ENCODE measurements around the gene HECTD1. TPM values are rescaled to one million over a fixed set of nuclear protein-coding genes. Genes with fewer than 3 reads are reported as not detected.
"Not testable (repeated sequence)": the region's sequence is repeated elsewhere in the genome, so short reads cannot be mapped to it uniquely, and the experiment has no call there.

Gene HECTD1
- total RNA-seq, 1 experiment from 2014 or later, result 87.4 TPM

DNA sequence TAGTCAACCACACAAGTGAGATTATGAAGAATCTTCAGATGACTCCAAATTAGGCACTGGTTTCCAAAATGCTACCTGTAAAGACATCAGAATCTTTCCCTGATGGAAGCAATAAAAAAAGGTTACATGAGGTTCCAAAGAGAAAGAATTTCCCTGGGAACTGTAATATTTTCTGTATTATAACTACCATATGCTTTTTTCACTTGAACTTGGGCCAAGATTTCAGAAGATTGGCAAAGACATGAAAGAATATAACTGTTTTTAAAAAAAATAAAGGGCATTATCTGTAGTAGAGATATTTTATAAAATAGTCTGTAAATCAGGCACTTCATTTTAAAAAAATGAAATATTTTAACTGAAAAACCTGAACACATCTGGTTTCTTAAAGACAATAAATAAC lies 12.9 kb downstream of the HECTD1 start:
- DNase-seq (ENCODE audit: low spot score), result no peak

DNA sequence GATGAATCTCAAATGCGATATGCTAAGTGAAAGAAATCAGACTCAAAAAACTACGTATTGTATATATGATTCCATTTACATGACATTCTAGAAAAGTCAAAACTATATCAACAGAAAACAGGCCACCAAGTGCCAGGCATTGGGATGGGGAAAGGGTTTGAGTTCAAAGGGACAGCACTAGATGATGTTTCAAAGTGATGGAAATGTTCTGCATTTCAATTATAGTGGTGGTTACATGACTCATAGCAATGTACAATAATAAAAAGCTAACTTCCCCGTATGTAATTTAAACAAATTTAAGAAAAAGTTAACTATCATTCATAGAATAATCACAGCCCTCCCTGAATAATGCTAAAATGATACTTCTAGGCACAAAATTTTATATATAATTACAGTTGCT lies 13.5 kb downstream of the HECTD1 start:
- DNase-seq (ENCODE audit: low spot score), result no peak

DNA sequence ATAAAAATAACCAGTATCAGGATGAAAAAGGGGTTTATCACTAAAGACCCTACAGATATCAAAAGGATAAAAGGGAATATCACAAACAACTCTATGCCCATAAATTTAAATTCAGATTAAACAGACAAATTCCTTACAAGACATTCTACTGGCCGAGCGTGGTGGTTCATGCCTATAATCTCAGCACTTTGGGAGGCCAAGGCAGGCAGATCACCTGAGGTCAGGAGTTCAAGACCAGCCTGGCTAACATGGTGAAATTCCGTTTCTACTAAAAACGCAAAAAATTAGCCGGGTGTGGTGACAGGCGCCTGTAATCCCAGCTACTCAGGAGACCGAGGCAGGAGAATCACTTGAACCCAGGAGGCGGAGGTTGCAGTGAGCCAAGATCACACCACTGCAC lies 15.0 kb downstream of the HECTD1 start:
- not testable (repeated sequence) for DNase-seq (ENCODE audit: low spot score)

DNA sequence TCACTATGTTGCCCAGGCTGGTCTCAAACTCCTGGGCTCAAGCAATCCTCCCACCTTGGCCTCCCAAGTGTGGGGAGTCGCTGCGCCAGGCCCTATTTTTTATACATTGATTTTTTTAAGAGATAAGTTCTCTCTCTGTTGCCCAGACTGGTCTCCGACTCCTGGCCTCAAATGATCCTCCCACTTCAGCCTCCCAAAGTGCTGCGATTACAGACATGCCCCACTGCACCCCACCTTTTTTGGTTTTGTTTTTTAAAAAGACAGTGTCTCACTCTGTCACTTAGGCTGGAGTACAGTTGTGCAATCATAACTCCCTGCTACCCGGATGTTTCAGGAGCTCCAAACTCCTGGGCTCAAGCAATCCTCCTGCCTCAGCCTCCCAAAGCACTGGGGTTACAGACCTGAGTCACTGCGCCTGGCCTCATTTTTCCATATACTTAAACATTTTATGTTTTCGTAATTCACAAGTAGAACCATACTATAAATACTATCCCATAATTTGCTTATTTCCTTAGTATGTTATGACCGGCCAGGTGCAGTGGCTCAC lies 16.8 kb downstream of the HECTD1 start:
- DNase-seq (ENCODE audit: low spot score), result no peak

DNA sequence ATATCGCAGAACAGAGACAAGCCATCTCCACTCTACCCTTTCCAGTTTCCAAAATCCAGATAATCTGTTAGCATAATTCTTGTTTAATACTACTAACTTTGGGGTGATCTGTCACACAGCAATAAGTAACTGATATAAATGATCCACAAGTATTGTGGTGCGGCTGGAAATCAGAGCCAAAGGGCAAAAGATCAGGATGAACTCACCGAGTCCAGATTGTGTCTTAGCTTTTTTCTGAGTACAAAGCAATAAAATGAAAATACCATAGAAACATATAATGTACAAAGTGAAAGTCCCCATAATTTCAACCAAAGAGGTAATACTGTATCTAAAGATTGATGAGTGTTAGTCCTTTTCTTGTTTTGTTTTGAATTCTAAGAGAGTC lies 17.4 kb downstream of the HECTD1 start:
- no peak for DNase-seq (ENCODE audit: low spot score)

DNA sequence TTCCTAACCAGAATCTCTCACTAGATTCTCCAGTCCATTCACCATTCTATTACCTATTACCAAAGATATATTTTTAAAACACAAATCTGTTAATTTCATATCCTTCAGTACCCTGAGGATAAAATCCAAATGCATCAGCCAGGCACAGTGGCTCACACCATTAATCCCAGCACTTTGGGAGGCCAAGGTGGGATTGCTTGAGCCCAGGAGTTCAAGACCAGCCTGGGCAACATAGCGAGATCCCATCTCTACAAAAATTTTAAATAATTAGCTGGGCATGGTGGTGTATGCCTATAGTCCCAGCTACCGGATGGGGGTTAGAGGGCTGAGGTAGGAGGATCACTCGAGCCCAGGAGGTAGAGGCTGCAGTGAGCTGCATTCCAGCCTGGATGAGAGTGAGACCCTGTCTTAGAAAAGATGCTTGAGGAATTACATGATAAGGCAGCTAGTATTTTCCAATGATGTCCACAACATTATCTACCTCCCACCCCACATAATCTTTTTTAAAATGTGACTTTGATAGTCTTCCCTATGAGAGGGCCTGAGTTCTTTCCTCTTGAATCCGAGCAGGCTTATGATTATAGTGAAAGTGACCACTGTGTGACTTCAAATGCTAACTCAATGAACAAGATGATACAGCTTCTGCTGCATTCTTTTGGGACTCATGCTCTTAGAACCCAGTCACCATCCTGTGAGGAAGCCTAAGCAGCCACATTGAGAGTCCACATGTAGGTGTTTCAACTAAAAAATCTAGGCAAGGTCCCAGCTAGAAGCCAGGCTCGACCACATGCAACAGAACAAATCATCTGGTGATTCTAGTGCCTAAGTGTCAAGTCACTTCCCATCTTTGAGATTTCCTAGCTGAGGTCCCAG lies 18.0 kb downstream of the HECTD1 start:
- no peak for DNase-seq (ENCODE audit: low spot score)

DNA sequence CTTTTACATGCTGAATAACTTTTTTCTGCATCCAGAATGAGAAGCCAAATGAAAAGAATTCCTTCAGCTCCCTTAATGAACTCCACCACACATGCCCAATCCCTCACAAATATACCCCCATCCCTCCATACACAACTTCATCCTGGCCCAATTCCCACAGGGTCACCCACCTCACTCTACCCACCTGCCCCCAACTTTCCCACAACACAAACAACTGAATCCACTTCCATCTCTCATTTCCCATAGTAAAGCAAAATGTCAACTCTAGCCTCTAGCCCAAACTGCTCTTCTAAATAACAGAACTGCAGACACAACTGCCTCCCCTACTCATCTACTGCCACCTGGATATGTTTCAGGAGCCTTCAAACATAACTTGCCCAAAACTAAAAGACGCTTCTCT lies 18.8 kb downstream of the HECTD1 start:
- no peak for DNase-seq (ENCODE audit: low spot score)

DNA sequence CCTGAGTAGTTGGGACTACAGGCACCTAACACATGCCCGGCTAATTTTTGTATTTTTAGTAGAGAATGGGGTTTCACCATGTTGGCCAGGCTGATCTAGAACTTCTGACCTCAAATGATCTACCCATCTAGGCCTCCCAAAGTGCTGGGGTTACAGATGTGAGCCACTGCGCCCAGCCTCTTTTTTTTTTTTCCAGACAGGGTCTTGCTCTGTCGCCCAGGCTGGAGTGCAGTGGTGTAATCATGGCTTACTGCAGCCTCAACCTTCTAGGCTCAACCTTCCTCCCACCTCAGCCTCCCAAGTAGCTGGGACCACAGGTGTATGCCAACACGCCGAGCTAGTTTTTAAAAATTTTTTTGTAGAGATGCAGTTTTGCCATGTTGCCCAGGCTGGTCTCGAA lies 25.6 kb downstream of the HECTD1 start:
- not testable (repeated sequence) for DNase-seq (ENCODE audit: low spot score)

DNA sequence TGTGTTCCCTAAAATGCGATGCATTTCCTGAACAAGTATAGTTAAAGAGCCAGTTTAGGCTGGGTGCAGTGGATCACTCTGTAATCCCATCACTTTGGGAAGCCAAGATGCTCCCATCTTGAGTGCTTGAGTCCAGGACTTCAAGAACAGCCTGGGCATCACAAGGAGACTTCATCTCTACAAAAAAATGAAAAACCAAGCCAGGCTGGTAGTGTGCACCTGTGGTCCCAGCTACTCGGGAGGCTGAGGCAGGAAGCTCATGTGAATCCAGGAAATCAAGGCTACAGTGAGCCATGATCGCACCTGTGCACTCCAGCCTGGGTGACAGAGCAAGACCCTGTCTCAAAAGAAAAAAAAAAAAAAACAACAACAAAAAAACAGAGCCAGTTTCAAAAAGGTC lies 26.3 kb downstream of the HECTD1 start:
- DNase-seq (ENCODE audit: low spot score), result no peak

DNA sequence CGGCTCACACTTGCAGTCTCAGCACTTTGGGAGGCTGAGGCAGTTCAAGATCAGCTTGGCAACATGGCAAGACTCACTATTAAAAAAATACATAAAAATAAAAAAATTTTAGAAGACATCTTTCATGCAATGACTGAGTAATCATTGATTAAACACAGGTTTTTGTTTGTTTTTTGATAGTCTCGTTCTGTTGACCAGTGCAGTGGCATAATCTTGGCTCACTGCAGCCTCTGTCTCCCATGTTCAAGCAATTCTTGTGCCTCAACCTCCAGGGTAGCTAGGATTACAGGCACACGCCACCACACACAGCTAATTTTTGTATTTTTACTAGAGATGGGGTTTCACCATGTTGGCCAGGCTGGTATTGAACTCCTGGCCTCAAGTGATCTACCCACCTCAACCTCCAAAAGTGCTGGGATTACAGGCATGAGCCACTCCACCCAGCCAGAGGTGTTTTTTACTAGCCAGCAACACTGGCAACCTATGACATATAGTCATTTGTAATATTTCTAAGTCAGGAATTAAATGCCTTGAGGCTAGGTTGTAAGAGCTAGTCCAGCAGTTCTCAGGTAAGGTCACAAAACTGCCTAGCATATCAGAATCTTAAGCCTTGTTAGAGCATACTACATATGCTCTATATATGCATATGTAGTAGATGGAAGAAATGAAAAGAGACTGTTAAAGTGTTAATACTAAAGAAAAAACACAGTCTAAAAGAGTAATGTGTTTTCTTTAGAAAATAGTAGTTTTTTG lies 27.1 kb downstream of the HECTD1 start:
- no peak for DNase-seq (ENCODE audit: low spot score)

DNA sequence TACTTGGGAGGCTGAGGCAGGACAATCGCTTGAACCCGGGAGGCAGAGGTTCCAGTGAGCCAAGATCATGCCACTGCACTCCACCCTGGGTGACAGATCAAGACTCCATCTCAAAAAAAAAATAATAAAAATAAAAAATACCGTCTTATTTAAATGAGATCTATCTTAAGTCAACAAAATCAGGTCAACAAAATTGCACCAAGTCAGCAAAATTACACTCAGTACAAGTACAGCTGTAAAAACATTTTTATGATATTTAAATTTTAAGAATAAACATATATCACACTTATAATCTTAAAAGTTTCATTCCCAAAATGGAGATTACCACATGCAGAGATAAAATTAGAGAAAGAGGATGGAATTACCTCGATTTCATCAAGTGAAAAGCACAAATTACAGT lies 33.2 kb downstream of the HECTD1 start:
- no peak for DNase-seq (ENCODE audit: low spot score)

DNA sequence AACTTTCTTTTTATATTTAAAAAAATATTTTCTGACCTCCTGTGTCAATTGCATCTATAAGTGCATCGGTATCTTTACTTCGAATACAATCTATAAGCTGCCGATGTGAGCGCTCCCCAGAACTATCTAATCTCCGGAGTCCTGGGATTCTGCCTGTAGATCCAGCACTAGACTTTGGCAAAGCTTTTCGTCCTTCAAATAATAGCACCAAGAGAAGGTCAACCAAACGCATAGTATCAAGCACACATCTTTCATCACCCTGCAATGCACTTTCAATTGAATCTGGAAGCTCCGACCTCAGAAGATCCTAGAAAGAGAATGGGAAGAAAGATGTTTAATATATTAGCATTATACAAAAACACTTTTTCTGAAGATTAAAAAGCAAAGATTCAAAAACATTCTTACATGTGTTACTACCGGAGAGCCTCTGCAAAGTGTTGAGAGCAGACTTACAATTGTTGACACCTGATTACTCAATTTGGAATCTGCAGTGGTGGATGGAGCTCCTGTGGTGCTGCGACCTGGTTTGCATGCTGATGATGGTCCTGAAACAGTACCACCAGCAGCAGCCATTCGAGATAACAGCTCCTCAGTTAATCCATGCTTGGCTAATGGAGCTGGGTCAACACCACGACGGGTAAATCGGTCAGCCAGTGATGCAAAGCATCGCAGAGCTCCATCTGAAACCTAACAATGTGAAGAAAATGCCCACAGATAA lies 34.3 kb downstream of the HECTD1 start:
- no peak for DNase-seq (ENCODE audit: low spot score)

DNA sequence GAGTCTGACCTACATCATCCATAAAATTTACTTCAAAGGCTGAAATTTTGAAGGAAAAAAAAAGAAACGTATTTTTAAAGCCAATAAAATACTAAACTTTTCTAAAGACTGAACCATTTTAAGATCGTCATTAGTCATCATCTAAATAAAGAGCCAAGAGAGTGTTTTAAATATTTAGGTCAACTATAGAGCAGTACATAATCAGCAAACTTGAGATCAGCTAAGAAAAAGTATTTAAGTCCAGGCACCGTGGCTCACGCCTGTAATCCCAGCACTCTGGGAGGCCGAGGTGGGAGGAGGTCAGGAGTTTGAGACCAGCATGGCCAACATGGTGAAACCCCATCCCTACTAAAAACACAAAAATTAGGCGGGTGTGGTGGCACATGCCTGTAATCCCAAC lies 35.5 kb downstream of the HECTD1 start:
- DNase-seq (ENCODE audit: low spot score), result no peak

DNA sequence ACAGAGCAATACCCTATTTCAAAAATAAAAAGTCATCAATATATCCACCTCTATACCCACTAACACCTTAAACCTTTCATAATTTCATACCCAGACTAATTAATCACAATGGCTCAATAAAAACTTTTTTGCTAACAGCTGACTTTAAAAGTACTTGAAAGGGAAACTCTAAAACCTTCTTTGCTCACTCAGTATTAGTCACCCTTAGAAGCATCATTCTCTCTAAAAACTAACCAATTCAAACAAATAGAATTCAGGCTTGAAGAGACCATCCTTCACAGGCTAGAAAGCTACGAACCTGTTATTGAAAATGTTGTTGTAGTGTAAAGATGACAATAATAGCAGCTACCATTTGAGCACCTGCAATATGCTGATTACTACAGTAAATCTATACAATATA lies 37.2 kb downstream of the HECTD1 start:
- DNase-seq (ENCODE audit: low spot score), result no peak

DNA sequence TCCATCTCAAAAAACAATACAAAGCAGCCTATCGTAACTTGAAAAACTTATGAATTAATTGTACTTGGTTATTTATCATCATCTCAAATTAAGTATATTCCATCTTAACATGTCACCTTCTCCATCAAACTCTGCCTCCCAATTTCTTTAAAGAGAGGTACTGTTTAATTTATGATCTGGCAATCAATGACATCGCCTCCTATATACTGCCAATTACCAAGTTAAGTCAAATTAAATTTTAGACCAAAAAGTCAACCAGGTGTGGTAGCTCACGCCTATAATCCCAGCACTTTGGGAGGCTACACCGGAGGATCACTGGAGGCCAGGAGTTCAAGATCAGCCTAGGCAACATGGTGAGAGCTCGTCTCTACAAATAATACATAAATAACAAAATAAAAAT lies 37.7 kb downstream of the HECTD1 start:
- no peak for DNase-seq (ENCODE audit: low spot score)

DNA sequence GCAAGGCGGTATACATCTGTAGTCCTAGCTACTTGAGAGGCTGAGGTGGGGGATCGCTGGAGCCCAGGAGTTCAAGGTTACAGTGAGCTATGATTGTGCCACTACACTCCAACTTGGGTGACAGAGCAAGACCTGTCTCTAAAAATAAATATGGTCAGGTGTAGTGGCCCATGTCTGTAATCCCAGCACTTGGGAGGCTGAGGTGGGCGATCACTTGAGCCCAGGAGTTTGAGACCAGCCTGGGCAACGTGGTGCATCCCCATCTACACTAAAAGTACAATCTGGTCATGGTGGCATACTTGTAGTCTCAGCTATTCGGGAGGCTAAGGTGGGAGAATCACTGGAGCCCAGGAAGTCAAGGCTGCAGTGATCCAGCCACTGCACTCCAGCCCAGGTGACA lies 40.6 kb downstream of the HECTD1 start:
- DNase-seq (ENCODE audit: low spot score), result no peak

DNA sequence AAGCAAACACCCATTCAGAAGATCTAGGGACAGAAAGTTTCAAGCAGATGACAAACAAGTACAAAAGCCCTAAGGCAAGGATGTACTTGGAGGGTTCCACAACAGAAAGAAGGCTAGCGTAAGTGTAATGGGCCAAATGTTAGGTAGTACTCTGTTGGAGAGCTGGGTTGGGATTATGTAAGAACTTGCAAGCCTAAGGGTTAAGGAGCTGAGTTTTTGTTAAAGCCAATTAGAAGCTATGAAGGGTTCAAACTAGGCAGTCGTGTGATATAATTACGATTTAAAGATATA lies 41.4 kb downstream of the HECTD1 start:
- no peak for DNase-seq (ENCODE audit: low spot score)

DNA sequence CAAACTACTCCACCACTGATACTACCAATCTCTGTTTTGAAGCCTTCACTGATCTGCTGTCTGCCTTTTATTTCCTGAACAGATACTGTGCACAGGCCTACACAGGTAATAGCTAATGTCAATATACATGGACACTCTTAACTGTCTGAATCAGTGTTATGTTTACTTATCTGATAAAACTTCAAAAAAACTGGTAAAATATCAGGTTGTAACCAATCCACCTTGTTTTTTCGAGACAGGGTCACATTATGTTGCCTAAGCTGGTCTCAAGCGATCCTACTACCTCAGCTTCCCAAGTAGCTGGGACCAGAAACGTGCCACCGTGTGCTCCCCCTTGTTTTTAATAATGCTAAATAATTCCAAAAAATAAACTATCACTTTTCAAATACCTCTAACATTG lies 43.5 kb downstream of the HECTD1 start:
- DNase-seq (ENCODE audit: low spot score), result no peak

DNA sequence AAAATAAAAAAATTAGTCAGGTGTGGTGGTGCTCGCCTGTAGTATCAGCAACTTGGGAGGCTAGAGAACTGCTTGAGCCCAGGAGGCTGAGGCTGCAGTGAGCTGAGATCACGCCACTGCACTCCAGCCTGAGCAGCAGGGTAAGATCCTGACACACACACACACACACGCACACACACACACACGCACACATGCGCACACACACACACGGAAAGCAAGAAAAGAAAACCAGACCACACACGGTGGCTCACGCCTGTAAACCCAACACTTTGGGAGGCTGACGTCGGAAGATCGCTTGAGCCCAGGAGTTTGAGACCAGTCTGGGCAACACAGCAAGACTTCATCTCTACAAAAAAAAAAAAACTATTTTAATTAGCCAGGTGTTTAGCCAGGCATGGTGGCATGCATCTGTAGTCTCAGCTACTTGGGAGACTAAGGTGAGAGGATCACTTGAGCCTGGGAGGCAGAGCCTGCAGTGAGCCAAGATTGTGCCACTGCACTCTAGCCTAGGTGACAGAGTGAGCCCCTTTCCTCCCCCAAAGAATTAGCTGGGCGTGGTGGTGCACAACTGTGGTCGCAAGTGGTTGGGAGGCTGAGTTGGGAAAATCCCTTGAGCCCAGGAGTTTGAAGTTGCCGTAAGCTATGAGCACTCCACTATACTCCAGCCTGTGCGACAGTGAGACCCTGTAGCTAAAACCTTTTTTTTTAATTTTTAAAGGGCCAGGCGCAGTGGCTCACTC lies 44.5 kb downstream of the HECTD1 start:
- DNase-seq (ENCODE audit: low spot score), result no peak

DNA sequence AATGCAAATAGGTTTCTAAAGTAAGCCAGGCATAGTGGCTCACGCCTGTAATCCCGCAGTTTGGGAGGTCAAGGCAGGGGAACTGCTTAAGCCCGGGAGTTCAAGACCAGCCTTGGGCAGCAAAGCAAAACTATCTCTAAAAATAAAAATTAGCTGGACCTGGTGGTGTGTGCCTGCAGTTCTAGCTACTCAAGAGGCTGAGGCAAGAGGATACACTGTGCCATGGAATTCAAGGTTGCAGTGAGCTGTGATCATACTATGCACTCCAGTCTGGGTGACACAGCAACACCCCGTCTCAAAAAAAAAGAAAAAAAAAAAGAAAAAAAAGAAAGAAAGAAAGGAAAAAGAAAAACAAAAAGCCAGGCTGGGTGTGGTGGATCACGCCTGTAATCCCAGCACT lies 46.3 kb downstream of the HECTD1 start:
- DNase-seq (ENCODE audit: low spot score), result no peak

DNA sequence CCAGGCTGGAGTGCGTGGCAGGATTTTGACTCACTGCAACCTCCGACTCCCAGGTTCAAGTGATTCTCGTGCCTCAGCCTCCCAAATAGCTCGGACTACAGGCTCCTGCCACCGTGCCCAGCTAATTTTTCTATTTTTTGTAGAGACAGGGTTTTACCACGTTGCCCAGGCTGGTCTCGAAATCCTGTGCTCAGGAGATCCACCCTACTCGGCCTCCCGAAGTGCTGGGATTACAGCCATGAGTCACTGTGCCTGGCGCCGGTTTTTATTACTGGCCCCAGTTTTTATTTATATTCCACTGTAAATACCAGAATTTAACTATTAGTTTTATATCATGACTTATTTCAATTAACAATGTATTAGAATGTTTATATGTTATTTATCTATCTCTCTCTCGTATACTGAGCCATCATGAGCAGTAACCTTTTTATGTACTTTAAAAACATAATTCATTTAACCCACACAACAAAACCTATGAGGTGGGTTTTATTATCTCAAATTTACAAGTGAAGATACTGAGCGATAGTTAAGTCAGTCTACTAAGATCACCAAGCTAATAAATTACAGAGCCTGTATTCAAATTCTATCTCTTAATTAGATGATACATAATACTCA lies 47.8 kb downstream of the HECTD1 start:
- peak; percentile 18 for DNase-seq (ENCODE audit: low spot score)
